ENCODE results near the gene LNX1.

LNX1 gene

GRCh38 chr4:53571936-53572599 lies 19.2 kb downstream of the LNX1 start:
- no CpG with 5 or more reads among the region's 5 CpGs for WGBS (ENCODE audit: extremely low coverage, insufficient coverage, low lambda C conversion rate)
- Histone ChIP-seq H3K4me2 (ENCODE audit: low read length) (no peak overlapping the region), H3K4me1 (ENCODE audit: control insufficient read depth, low read depth, low read length) (no peaks in the 10 kb centered on the region), H3K23ac (ENCODE audit: low read length) (no peak overlapping the region), H4K8ac (ENCODE audit: low read depth, low read length) (no peak overlapping the region), H4K5ac (ENCODE audit: low read length) (no peak overlapping the region), H3K27me3 (ENCODE audit: insufficient read depth, low read length, poor library complexity) (no peaks in the 10 kb centered on the region), H2BK5ac (ENCODE audit: low read length) (no peak overlapping the region), H3K79me2 (ENCODE audit: control insufficient read depth, insufficient read depth, low read length) (no peaks in the 10 kb centered on the region), H3K36me3 (ENCODE audit: control insufficient read depth, insufficient read depth, low read length) (no peaks in the 10 kb centered on the region), H3K9ac (ENCODE audit: low read length) (no peak overlapping the region), H3K4ac (ENCODE audit: low read depth, low read length) (no peak overlapping the region), H3K18ac (ENCODE audit: low read length) (no peak overlapping the region), H3K56ac (ENCODE audit: low read length) (no peak overlapping the region), H2BK15ac (replicated peaks; ENCODE audit: low read depth) (no peak overlapping the region), H3K79me1 (ENCODE audit: low read length) (no peaks in the 10 kb centered on the region), H3K4me3 (ENCODE audit: low read length) (no peak overlapping the region), H3K27ac (ENCODE audit: low read depth, low read length) (no peak overlapping the region), H2AK5ac (ENCODE audit: low read length) (no peak overlapping the region), H2BK120ac (ENCODE audit: low read depth, low read length) (no peak overlapping the region)
- no peak for DNase-seq

DNA sequence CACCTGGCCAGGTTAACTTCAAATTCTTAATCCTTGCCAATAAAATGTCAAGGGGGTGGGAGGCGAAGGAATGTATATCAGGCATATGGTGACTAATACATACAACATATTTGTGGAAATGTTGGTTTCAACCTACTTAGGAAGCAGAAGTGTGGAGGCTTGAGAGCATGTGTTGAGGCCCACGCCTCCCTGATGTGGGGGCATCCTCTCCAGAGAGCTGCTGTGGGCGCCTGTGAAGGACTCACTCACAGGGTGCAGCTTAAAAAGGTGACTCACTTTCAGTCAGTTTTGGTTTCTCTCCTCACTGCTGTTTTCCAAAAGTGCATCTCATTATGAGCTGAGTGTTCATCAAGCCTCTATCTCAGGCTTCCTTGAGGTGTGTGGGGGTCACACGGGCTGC lies 27.5 kb downstream of the LNX1 start:
- H3K4me2 ChIP-seq (ENCODE audit: low read length), result no peak overlapping the region
- no peak overlapping the region for H2AK5ac ChIP-seq (ENCODE audit: low read length)
- H3K27ac ChIP-seq (ENCODE audit: low read depth, low read length), result no peak overlapping the region
- no peak overlapping the region for H3K18ac ChIP-seq (ENCODE audit: low read length)
- no peaks in the 10 kb centered on the region for H3K4me1 ChIP-seq (ENCODE audit: control insufficient read depth, low read depth, low read length)
- no peaks in the 10 kb centered on the region for H3K79me1 ChIP-seq (ENCODE audit: low read length)
- no peaks in the 10 kb centered on the region for H3K27me3 ChIP-seq (ENCODE audit: insufficient read depth, low read length, poor library complexity)
- no peak overlapping the region for H2BK15ac ChIP-seq (replicated peaks; ENCODE audit: low read depth)
- no CpG with 5 or more reads among the region's 4 CpGs for WGBS (ENCODE audit: extremely low coverage, insufficient coverage, low lambda C conversion rate)
- H3K36me3 ChIP-seq (ENCODE audit: control insufficient read depth, insufficient read depth, low read length), result no peaks in the 10 kb centered on the region
- no peak for DNase-seq
- no peak overlapping the region for H2BK120ac ChIP-seq (ENCODE audit: low read depth, low read length)
- H3K23ac ChIP-seq (ENCODE audit: low read length), result no peak overlapping the region
- H4K5ac ChIP-seq (ENCODE audit: low read length), result no peak overlapping the region
- H3K56ac ChIP-seq (ENCODE audit: low read length), result no peak overlapping the region
- H3K9ac ChIP-seq (ENCODE audit: low read length), result no peak overlapping the region
- H3K4me3 ChIP-seq (ENCODE audit: low read length), result no peak overlapping the region
- no peaks in the 10 kb centered on the region for H3K79me2 ChIP-seq (ENCODE audit: control insufficient read depth, insufficient read depth, low read length)
- no peak overlapping the region for H3K4ac ChIP-seq (ENCODE audit: low read depth, low read length)
- H2BK5ac ChIP-seq (ENCODE audit: low read length), result no peak overlapping the region
- H4K8ac ChIP-seq (ENCODE audit: low read depth, low read length), result no peak overlapping the region

- no peaks in the 10 kb centered on the region for H3K4me1 ChIP-seq (ENCODE audit: control insufficient read depth, low read depth, low read length)
- no CpG with 5 or more reads among the region's 2 CpGs for WGBS (ENCODE audit: extremely low coverage, insufficient coverage, low lambda C conversion rate)
- no peak overlapping the region for H2AK5ac ChIP-seq (ENCODE audit: low read length)
- no peak overlapping the region for H2BK15ac ChIP-seq (replicated peaks; ENCODE audit: low read depth)
- H3K79me1 ChIP-seq (ENCODE audit: low read length), result no peaks in the 10 kb centered on the region
- H3K9ac ChIP-seq (ENCODE audit: low read length), result no peak overlapping the region
- H3K27me3 ChIP-seq (ENCODE audit: insufficient read depth, low read length, poor library complexity), result no peaks in the 10 kb centered on the region
- H4K8ac ChIP-seq (ENCODE audit: low read depth, low read length), result no peak overlapping the region
- H3K4me2 ChIP-seq (ENCODE audit: low read length), result no peak overlapping the region
- no peaks in the 10 kb centered on the region for H3K36me3 ChIP-seq (ENCODE audit: control insufficient read depth, insufficient read depth, low read length)
- H3K23ac ChIP-seq (ENCODE audit: low read length), result no peak overlapping the region
- no peak overlapping the region for H3K4me3 ChIP-seq (ENCODE audit: low read length)
- no peak overlapping the region for H3K4ac ChIP-seq (ENCODE audit: low read depth, low read length)
- H3K56ac ChIP-seq (ENCODE audit: low read length), result no peak overlapping the region
- no peak overlapping the region for H3K27ac ChIP-seq (ENCODE audit: low read depth, low read length)
- no peak overlapping the region for H3K18ac ChIP-seq (ENCODE audit: low read length)
- H3K79me2 ChIP-seq (ENCODE audit: control insufficient read depth, insufficient read depth, low read length), result no peaks in the 10 kb centered on the region
- no peak overlapping the region for H2BK5ac ChIP-seq (ENCODE audit: low read length)
- H4K5ac ChIP-seq (ENCODE audit: low read length), result no peak overlapping the region
- DNase-seq, result no peak
- no peak overlapping the region for H2BK120ac ChIP-seq (ENCODE audit: low read depth, low read length)
These were observed 28.9 kb downstream of the LNX1 start for GRCh38 chr4:53562409-53562808.

DNA sequence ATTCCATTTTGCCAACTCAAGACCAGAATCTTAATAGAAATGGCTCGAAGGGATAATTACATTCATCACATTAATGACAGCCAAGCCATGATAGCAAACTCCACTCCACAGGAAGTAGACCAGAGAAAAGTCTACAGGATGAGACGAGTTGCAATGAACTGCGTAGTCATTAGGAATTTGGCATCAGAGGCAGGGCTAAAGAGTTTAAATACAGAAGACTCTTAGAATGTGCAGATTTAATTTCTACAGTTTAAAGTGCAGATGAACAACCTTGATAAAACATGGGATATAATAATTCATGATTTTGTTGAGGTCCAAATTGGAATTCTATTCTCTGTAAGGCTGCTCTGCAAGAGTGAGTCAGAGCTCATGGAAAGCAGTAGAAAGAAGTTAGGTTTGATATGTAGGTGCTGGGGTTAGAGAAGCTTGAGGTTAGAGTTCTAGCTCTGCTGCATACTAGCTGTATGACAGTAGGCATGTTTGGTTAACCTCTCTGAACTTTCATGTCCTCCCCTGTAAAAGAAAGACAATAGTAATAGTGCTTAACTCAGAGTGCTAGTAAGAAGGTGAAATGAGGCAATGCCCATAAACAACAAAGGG lies 32.2 kb downstream of the LNX1 start:
- no peak overlapping the region for H3K9ac ChIP-seq (ENCODE audit: low read length)
- H2BK15ac ChIP-seq (replicated peaks; ENCODE audit: low read depth), result no peak overlapping the region
- no peak overlapping the region for H3K23ac ChIP-seq (ENCODE audit: low read length)
- H3K4ac ChIP-seq (ENCODE audit: low read depth, low read length), result no peak overlapping the region
- H3K27ac ChIP-seq (ENCODE audit: low read depth, low read length), result no peak overlapping the region
- no CpG with 5 or more reads among the region's 3 CpGs for WGBS (ENCODE audit: extremely low coverage, insufficient coverage, low lambda C conversion rate)
- no peaks in the 10 kb centered on the region for H3K27me3 ChIP-seq (ENCODE audit: insufficient read depth, low read length, poor library complexity)
- no peak overlapping the region for H2BK120ac ChIP-seq (ENCODE audit: low read depth, low read length)
- no peak overlapping the region for H3K56ac ChIP-seq (ENCODE audit: low read length)
- no peak overlapping the region for H3K4me2 ChIP-seq (ENCODE audit: low read length)
- no peaks in the 10 kb centered on the region for H3K79me2 ChIP-seq (ENCODE audit: control insufficient read depth, insufficient read depth, low read length)
- H4K5ac ChIP-seq (ENCODE audit: low read length), result no peak overlapping the region
- no peak overlapping the region for H3K4me3 ChIP-seq (ENCODE audit: low read length)
- no peak overlapping the region for H2AK5ac ChIP-seq (ENCODE audit: low read length)
- no peaks in the 10 kb centered on the region for H3K36me3 ChIP-seq (ENCODE audit: control insufficient read depth, insufficient read depth, low read length)
- no peak overlapping the region for H2BK5ac ChIP-seq (ENCODE audit: low read length)
- no peak overlapping the region for H3K18ac ChIP-seq (ENCODE audit: low read length)
- H3K79me1 ChIP-seq (ENCODE audit: low read length), result no peaks in the 10 kb centered on the region
- H3K4me1 ChIP-seq (ENCODE audit: control insufficient read depth, low read depth, low read length), result no peaks in the 10 kb centered on the region
- H4K8ac ChIP-seq (ENCODE audit: low read depth, low read length), result no peak overlapping the region
- DNase-seq, result no peak

DNA sequence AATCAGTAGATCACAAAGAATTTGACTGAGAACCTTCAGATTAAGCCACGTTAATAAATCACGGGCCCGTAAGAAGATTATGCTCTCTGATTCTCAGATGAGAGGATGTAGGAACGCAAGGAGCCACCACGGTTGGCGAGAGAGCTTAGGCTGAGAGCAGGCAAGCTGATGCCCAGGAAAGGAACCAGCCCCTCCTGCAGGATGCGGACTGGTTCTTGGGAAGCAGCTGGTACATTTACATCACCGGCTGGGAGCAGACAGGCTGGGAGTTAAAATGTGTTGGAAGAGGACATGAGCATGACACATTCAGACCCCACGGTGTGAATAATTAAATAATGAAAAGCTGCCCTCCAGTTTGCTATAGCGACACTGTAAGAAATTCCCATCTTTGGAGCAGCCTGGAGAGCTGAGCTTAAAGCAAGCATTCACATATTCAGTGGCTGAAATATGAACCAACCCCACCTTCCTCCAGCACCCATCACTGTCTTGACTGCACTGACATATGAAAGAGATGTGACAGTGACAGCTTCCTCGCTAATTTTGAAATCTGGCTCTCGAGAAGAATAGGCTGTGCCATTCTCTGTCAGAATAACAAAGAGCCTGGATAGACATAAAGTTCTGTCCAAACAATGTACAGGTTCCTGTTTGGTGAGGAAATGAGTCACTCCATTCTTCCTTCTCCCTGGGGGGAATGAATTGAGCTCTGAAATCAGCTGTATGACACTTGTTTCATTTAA lies 33.1 kb downstream of the LNX1 start:
- Histone ChIP-seq H3K4me3 (ENCODE audit: low read length) (no peak overlapping the region), H3K18ac (ENCODE audit: low read length) (no peak overlapping the region), H3K56ac (ENCODE audit: low read length) (no peak overlapping the region), H3K23ac (ENCODE audit: low read length) (no peak overlapping the region), H3K36me3 (ENCODE audit: control insufficient read depth, insufficient read depth, low read length) (no peaks in the 10 kb centered on the region), H3K79me1 (ENCODE audit: low read length) (no peaks in the 10 kb centered on the region), H4K8ac (ENCODE audit: low read depth, low read length) (no peak overlapping the region), H4K5ac (ENCODE audit: low read length) (no peak overlapping the region), H2BK5ac (ENCODE audit: low read length) (no peak overlapping the region), H3K4me1 (ENCODE audit: control insufficient read depth, low read depth, low read length) (no peaks in the 10 kb centered on the region), H3K9ac (ENCODE audit: low read length) (no peak overlapping the region), H3K4ac (ENCODE audit: low read depth, low read length) (no peak overlapping the region), H3K27me3 (ENCODE audit: insufficient read depth, low read length, poor library complexity) (no peaks in the 10 kb centered on the region), H3K4me2 (ENCODE audit: low read length) (no peak overlapping the region), H3K27ac (ENCODE audit: low read depth, low read length) (no peak overlapping the region), H3K79me2 (ENCODE audit: control insufficient read depth, insufficient read depth, low read length) (no peaks in the 10 kb centered on the region), H2BK120ac (ENCODE audit: low read depth, low read length) (no peak overlapping the region), H2BK15ac (replicated peaks; ENCODE audit: low read depth) (no peak overlapping the region), H2AK5ac (ENCODE audit: low read length) (no peak overlapping the region)
- peak; percentile 38 for DNase-seq
- no CpG with 5 or more reads among the region's 12 CpGs for WGBS (ENCODE audit: extremely low coverage, insufficient coverage, low lambda C conversion rate)
